ENCODE results near the gene RNF224. TPM values are rescaled to one million over a fixed set of nuclear protein-coding genes. Genes with fewer than 3 reads are reported as not detected.

Gene RNF224
- polyA plus RNA-seq, 1 donor (not counting 4 experiments of a cell fraction or from before 2014, with no cell fraction given), result not detected

DNA sequence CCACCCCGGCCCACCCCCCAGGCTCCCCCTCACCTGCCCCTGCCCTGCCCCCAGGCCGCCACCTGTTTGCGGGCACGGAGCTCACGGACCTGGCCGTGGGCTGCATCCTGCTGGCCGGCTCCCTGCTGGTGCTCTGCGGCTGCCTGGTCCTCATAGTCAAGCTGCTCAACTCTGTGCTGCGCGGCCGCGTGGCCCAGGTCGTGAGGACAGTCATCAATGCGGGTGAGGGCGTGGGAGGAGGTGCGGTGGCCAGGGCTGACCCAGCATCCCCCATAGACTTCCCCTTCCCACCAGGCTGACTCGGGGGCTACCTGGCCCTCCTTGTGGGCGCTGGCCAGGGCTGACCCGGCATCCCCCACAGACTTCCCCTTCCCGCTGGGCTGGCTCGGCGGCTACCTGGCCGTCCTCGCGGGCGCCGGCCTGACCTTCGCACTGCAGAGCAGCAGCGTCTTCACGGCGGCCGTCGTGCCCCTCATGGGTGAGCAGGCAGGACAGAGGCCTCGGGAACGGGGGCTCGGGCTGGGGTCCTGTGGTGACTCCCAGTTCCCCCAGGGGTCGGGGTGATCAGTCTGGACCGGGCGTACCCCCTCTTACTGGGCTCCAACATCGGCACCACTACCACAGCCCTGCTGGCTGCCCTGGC lies 6.9 kb downstream of the RNF224 start:
- H3K4me3 ChIP-seq (ENCODE audit: control insufficient read depth in 2 of 3, extremely low read depth in 1 of 3, insufficient read depth in 2 of 3, low read depth in 1 of 3, low read length in 3 of 3), result no peak overlapping the region
- dilution Hi-C loops (cut with MboI; ENCODE audit: extremely low pct_ligation_motif_present, low sequenced_read_pairs), result no loop called here
- no peak for FAIRE-seq

GRCh38 chr9:137234758-137235423 lies 7.6 kb downstream of the RNF224 start:
- Histone ChIP-seq H3K27ac (ENCODE audit: control insufficient read depth, insufficient read depth, low read length) (no peak overlapping the region), H3K27me3 (ENCODE audit: control insufficient read depth, extremely low read depth, insufficient read depth, low read length) (peaks cover 12% of the 10 kb centered on the region), H3K36me3 (ENCODE audit: control insufficient read depth in 2 of 2, extremely low read depth in 1 of 2, insufficient read depth in 2 of 2, low read length in 2 of 2) (peaks cover 0 to 6% of the 10 kb centered on the region in 2 experiments), H3K79me2 (ENCODE audit: control insufficient read depth, insufficient read depth, low read length) (peaks cover 6% of the 10 kb centered on the region), H2AFZ (ENCODE audit: control insufficient read depth, low read length) (no peak overlapping the region), H3K4me3 (ENCODE audit: control insufficient read depth in 2 of 3, extremely low read depth in 1 of 3, insufficient read depth in 2 of 3, low read depth in 1 of 3, low read length in 3 of 3) (no peak overlapping the region), H3K9ac (ENCODE audit: control insufficient read depth, extremely low read depth, insufficient read depth, low read length) (no peak overlapping the region), H3K4me1 (ENCODE audit: control insufficient read depth, extremely low read depth, insufficient read depth, low read length) (no peaks in the 10 kb centered on the region), H3K9me1 (ENCODE audit: control insufficient read depth, extremely low read depth, insufficient read depth, low read length) (no peaks in the 10 kb centered on the region), H3K4me2 (ENCODE audit: control insufficient read depth, extremely low read depth, insufficient read depth, low read depth, low read length) (no peak overlapping the region), H3K9me3 (ENCODE audit: control insufficient read depth, low read depth, low read length) (no peaks in the 10 kb centered on the region), H4K20me1 (ENCODE audit: control insufficient read depth, extremely low read depth, insufficient read depth, low read length) (no peaks in the 10 kb centered on the region)
- dilution Hi-C loops (cut with MboI; ENCODE audit: extremely low pct_ligation_motif_present, low sequenced_read_pairs), result no loop called here
- FAIRE-seq (no peak), DNase-seq (ENCODE audit: low read depth, low spot score) (no peak)
- TF ChIP-seq EZH2 (IDR thresholded peaks at IDR 0.05; ENCODE audit: low read length) (no peak), CTCF (optimal IDR thresholded peaks at IDR 0.05 in 1 of 3, IDR thresholded peaks at IDR 0.05 in 1 of 3, conservative IDR thresholded peaks at IDR 0.05 in 1 of 3; ENCODE audit: extremely low read depth in 1 of 3, insufficient read depth in 2 of 3, low read length in 3 of 3) (no peak)

More for the DNA sequence above, 6.9 kb downstream of the RNF224 start:
- Histone ChIP-seq H3K9me1 (ENCODE audit: control insufficient read depth, extremely low read depth, insufficient read depth, low read length) (no peaks in the 10 kb centered on the region), H3K4me1 (ENCODE audit: control insufficient read depth, extremely low read depth, insufficient read depth, low read length) (no peaks in the 10 kb centered on the region), H3K9me3 (ENCODE audit: control insufficient read depth, low read depth, low read length) (no peaks in the 10 kb centered on the region), H4K20me1 (ENCODE audit: control insufficient read depth, extremely low read depth, insufficient read depth, low read length) (no peaks in the 10 kb centered on the region), H3K36me3 (ENCODE audit: control insufficient read depth in 2 of 2, extremely low read depth in 1 of 2, insufficient read depth in 2 of 2, low read length in 2 of 2) (peaks cover 0 to 6% of the 10 kb centered on the region in 2 experiments), H3K27me3 (ENCODE audit: control insufficient read depth, extremely low read depth, insufficient read depth, low read length) (peaks cover 13% of the 10 kb centered on the region), H3K4me2 (ENCODE audit: control insufficient read depth, extremely low read depth, insufficient read depth, low read depth, low read length) (no peak overlapping the region), H3K9ac (ENCODE audit: control insufficient read depth, extremely low read depth, insufficient read depth, low read length) (no peak overlapping the region), H3K79me2 (ENCODE audit: control insufficient read depth, insufficient read depth, low read length) (peaks cover 4% of the 10 kb centered on the region), H3K27ac (ENCODE audit: control insufficient read depth, insufficient read depth, low read length) (no peak overlapping the region), H2AFZ (ENCODE audit: control insufficient read depth, low read length) (no peak overlapping the region)
- DNase-seq (ENCODE audit: low read depth, low spot score), result no peak
- TF ChIP-seq EZH2 (IDR thresholded peaks at IDR 0.05; ENCODE audit: low read length) (no peak), CTCF (optimal IDR thresholded peaks at IDR 0.05 in 1 of 3, IDR thresholded peaks at IDR 0.05 in 1 of 3, conservative IDR thresholded peaks at IDR 0.05 in 1 of 3; ENCODE audit: extremely low read depth in 1 of 3, insufficient read depth in 2 of 3, low read length in 3 of 3) (no peak)
